H1 (cell line): ENCODE data around the gene YWHAG. TPM values are rescaled to one million over a fixed set of nuclear protein-coding genes. Genes with fewer than 3 reads are reported as not detected.

Experiments used
- ASH2L ChIP-seq: fragments of 200-600, 300-600 bp; sonication (generic); IDR thresholded peaks from one replicate; pipeline ENCODE4 v1.7.1; 2017; ENCODE audit warnings: low read length
- ATF2 ChIP-seq: IDR thresholded peaks from 2 replicates; pipeline ENCODE4 v1.6.1; 2012; ENCODE audit warnings: low read length, inconsistent platforms
- BRCA1 ChIP-seq: IDR thresholded peaks from 2 replicates; pipeline ENCODE4 v1.6.1; 2012; ENCODE audit warnings: low read depth, low read length, improper control_type of control experiment
- CBX5 ChIP-seq: fragments of 300-800, 300-1000 bp; sonication (generic); IDR thresholded peaks from 2 replicates; pipeline ENCODE4 v1.7.1; 2016; ENCODE audit warnings: antibody characterized with exemption, low read length, low read depth
- CEBPB ChIP-seq: IDR thresholded peaks from 2 replicates; pipeline ENCODE4 v1.6.1; 2012; ENCODE audit warnings: low read depth, low read length
- CHD1 ChIP-seq: IDR thresholded peaks from 2 replicates; pipeline ENCODE4 v1.6.1; 2012; ENCODE audit warnings: low read depth, low read length, improper control_type of control experiment
- E2F6 ChIP-seq: IDR thresholded peaks from 2 replicates; pipeline ENCODE4 v1.6.1; 2012; ENCODE audit warnings: inconsistent platforms
- EGR1 ChIP-seq: IDR thresholded peaks from 2 replicates; pipeline ENCODE4 v1.6.1; 2011; ENCODE audit warnings: low read depth, low read length, borderline replicate concordance
- FOSL1 ChIP-seq: IDR thresholded peaks from 2 replicates; pipeline ENCODE4 v1.6.1; 2011; ENCODE audit warnings: mild to moderate bottlenecking, low read depth, low read length, moderate library complexity; ENCODE audit not compliant: insufficient read depth
- GABPA ChIP-seq: IDR thresholded peaks from 2 replicates; pipeline ENCODE4 v1.6.1; 2011; ENCODE audit warnings: mild to moderate bottlenecking, low read length, moderate library complexity, borderline replicate concordance; ENCODE audit not compliant: insufficient read depth
- JUN ChIP-seq: IDR thresholded peaks from 2 replicates; pipeline ENCODE4 v1.6.1; 2011; ENCODE audit warnings: low read depth, mild to moderate bottlenecking, improper control_type of control experiment, low read length
- MAFK ChIP-seq: IDR thresholded peaks from 2 replicates; pipeline ENCODE4 v1.6.1; 2012; ENCODE audit warnings: low read depth, mild to moderate bottlenecking, improper control_type of control experiment, low read length
- RAD21 ChIP-seq, 2 experiments: IDR thresholded peaks in 1 of 2; conservative IDR thresholded peaks in 1 of 2; 2 replicates each; pipeline ENCODE4 v1.6.1; 2011; ENCODE audit warnings: low read depth in 2 of 2, low read length in 2 of 2, improper control_type of control experiment in 1 of 2, inconsistent platforms in 1 of 2, mild to moderate bottlenecking in 1 of 2, moderate library complexity in 1 of 2
- RBBP5 ChIP-seq: IDR thresholded peaks from 2 replicates; pipeline ENCODE4 v1.7.1; 2012; ENCODE audit warnings: low read depth, mild to moderate bottlenecking, inconsistent platforms, low read length, moderate library complexity, borderline replicate concordance
- RFX5 ChIP-seq: IDR thresholded peaks from 2 replicates; pipeline ENCODE4 v1.6.1; 2011; ENCODE audit warnings: low read depth, low read length, improper control_type of control experiment, borderline replicate concordance
- SP4 ChIP-seq: IDR thresholded peaks from 2 replicates; pipeline ENCODE4 v1.6.1; 2012; ENCODE audit warnings: low read length, inconsistent platforms
- TCF12 ChIP-seq: IDR thresholded peaks from 2 replicates; pipeline ENCODE4 v1.6.1; 2011; ENCODE audit warnings: low read depth, mild to moderate bottlenecking, low read length
- TEAD4 ChIP-seq: IDR thresholded peaks from 2 replicates; pipeline ENCODE4 v1.6.1; 2012; ENCODE audit warnings: low read depth, low read length, inconsistent platforms, mixed read lengths
- polyA plus RNA-seq, 7 experiments: library from polyadenylated mRNA; depleted of rRNA in 3 of 7; stranded (reverse) in 5 of 7; unstranded in 2 of 7; fragments of >200 nt in 5 of 7; fragments of 200-250 nt in 2 of 7; gene quantifications; 1 replicate in 5 of 7; 2 replicates in 1 of 7; 4 replicates in 1 of 7; pipeline versions ENCODE4 v1.2.1 to v1.2.3, GENCODE V29; 2011 to 2013; ENCODE audit warnings: missing spikeins in 2 of 7, mixed read lengths in 2 of 7
- total RNA-seq: library from RNA; stranded (reverse); fragmentation: NEBNext Ultra II Directional; extraction: Animal tissue kit (Norgen Biotek cat#: 25700); gene quantifications from 2 replicates; pipeline ENCODE4 v1.2.1, GENCODE V29; 2021
- TF ChIP-seq, protein P1 (sequence below), 3 experiments: IDR thresholded peaks; 1 replicate in 2 of 3; 2 replicates in 1 of 3; pipeline versions ENCODE4 v1.5.1 to v1.6.1; 2011; ENCODE audit warnings: low read length in 3 of 3, mild to moderate bottlenecking in 3 of 3, inconsistent platforms in 2 of 3, low read depth in 1 of 3, moderate library complexity in 1 of 3; ENCODE audit not compliant: insufficient read depth in 1 of 3; ENCODE audit errors: control extremely low read depth in 1 of 3

YWHAG gene
- total and polyA plus RNA-seq, 2 of the 8 experiments (the other 6 are each of a cell fraction or from before 2014, with no cell fraction given), result 57.2 to 241 TPM

GRCh38 chr7:76314042-76314721 is 44.6 kb downstream of the YWHAG start (continued):
- TF ChIP-seq TEAD4, result peak; percentile 90
- 0 out of 2 replicates have a peak, but pooled peaks have one; percentile 60 for TF ChIP-seq RBBP5
- no peak for TF ChIP-seq CEBPB
- TF ChIP-seq BRCA1, result no peak; the same call in 1 of the 2 replicates
- no peak for TF ChIP-seq JUN
- 0 out of 2 replicates have a peak, but pooled peaks have one; percentile 2 for TF ChIP-seq GABPA
- TF ChIP-seq SP4, result no peak
- no peak for TF ChIP-seq MAFK
- peak; percentile 99 to 100 for TF ChIP-seq RAD21 (IDR thresholded peaks at IDR 0.05 in 1 of 2, conservative IDR thresholded peaks at IDR 0.05 in 1 of 2; ENCODE audit: low read depth in 2 of 2, low read length in 2 of 2)
- TF ChIP-seq ASH2L, result peak; percentile 61
- no peak for TF ChIP-seq EGR1
- no peak for TF ChIP-seq CHD1
- 0 out of 2 replicates have a peak, but pooled peaks have one; percentile 56 for TF ChIP-seq ATF2
- TF ChIP-seq RFX5, result 0 out of 2 replicates have a peak, but pooled peaks have one; percentile 42
- TF ChIP-seq E2F6, result no peak
- no peak for TF ChIP-seq FOSL1
- TF ChIP-seq, protein P1, sequence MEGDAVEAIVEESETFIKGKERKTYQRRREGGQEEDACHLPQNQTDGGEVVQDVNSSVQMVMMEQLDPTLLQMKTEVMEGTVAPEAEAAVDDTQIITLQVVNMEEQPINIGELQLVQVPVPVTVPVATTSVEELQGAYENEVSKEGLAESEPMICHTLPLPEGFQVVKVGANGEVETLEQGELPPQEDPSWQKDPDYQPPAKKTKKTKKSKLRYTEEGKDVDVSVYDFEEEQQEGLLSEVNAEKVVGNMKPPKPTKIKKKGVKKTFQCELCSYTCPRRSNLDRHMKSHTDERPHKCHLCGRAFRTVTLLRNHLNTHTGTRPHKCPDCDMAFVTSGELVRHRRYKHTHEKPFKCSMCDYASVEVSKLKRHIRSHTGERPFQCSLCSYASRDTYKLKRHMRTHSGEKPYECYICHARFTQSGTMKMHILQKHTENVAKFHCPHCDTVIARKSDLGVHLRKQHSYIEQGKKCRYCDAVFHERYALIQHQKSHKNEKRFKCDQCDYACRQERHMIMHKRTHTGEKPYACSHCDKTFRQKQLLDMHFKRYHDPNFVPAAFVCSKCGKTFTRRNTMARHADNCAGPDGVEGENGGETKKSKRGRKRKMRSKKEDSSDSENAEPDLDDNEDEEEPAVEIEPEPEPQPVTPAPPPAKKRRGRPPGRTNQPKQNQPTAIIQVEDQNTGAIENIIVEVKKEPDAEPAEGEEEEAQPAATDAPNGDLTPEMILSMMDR (IDR thresholded peaks at IDR 0.05; ENCODE audit: control extremely low read depth in 1 of 3, insufficient read depth in 1 of 3, low read depth in 1 of 3, low read length in 3 of 3), result peak; percentile 99 to 100 (median 100)
- no peak for TF ChIP-seq CBX5
- TF ChIP-seq TCF12, result peak; percentile 22; the same call in 1 of the 2 replicates
